Neural crest cell (in vitro differentiated cells): ENCODE measurements around the gene CISTR. TPM values are rescaled to one million over a fixed set of nuclear protein-coding genes. Genes with fewer than 3 reads are reported as not detected.

Source experiments
- DNase-seq: peaks from one replicate; pipeline ENCODE4 v3.0.0; 2021; ENCODE audit warnings: low read depth, mixed read lengths, low spot score
- H3K27ac Mint-ChIP-seq: one replicate; pipeline ENCODE4 v1.8.0; 2021; ENCODE audit warnings: mild to moderate bottlenecking, mixed read lengths; ENCODE audit not compliant: unreplicated experiment
- H3K27me3 Mint-ChIP-seq: 2 replicates; pipeline ENCODE4 v1.8.0; 2021; ENCODE audit warnings: low read depth, mild to moderate bottlenecking, mixed read lengths
- H3K36me3 Mint-ChIP-seq: 2 replicates; pipeline ENCODE4 v1.8.0; 2021; ENCODE audit warnings: low read depth, mild to moderate bottlenecking, mixed read lengths
- H3K4me1 Mint-ChIP-seq: 2 replicates; pipeline ENCODE4 v1.8.0; 2021; ENCODE audit warnings: mixed read lengths
- H3K4me3 Mint-ChIP-seq: one replicate; pipeline ENCODE4 v1.8.0; 2021; ENCODE audit warnings: mild to moderate bottlenecking, mixed read lengths
- H3K9me3 Mint-ChIP-seq: 2 replicates; pipeline ENCODE4 v1.8.0; 2021; ENCODE audit warnings: mixed read lengths
- CTCF ChIP-seq: fragments of 200-600 bp; sonication (generic); conservative IDR thresholded peaks from 2 replicates; pipeline ENCODE4 v1.5.0; 2021; ENCODE audit warnings: antibody characterized with exemption, mild to moderate bottlenecking
- total RNA-seq: library from RNA; stranded (reverse); gene quantifications from 2 replicates; pipeline ENCODE4 v1.2.1, GENCODE V29; 2021

CISTR gene
- total RNA-seq, 1 donor from 2014 or later = 0.61 TPM

- no peak for DNase-seq
- Mint-ChIP-seq H3K36me3 (no peaks in the 10 kb centered on the region), H3K4me1 (peaks cover 33% of the 10 kb centered on the region), H3K27ac (no peak overlapping the region), H3K4me3 (no peak overlapping the region), H3K27me3 (peaks cover 29% of the 10 kb centered on the region), H3K9me3 (no peaks in the 10 kb centered on the region)
- TF ChIP-seq CTCF = no peak
Observed at GRCh38 chr12:53754188-53754585, 2.4 kb upstream of the CISTR start.

- Mint-ChIP-seq H3K27ac (no peak overlapping the region), H3K4me1 (peaks cover 21% of the 10 kb centered on the region), H3K27me3 (peaks cover 15% of the 10 kb centered on the region), H3K4me3 (no peak overlapping the region), H3K36me3 (no peaks in the 10 kb centered on the region), H3K9me3 (no peaks in the 10 kb centered on the region)
- no peak for DNase-seq
- TF ChIP-seq CTCF = no peak
Observed at GRCh38 chr12:53752621-53753020, 842 bp upstream of the CISTR start.

- Mint-ChIP-seq H3K4me1 (peaks cover 19% of the 10 kb centered on the region), H3K27ac (no peak overlapping the region), H3K27me3 (peaks cover 12% of the 10 kb centered on the region), H3K9me3 (no peaks in the 10 kb centered on the region), H3K36me3 (no peaks in the 10 kb centered on the region), H3K4me3 (no peak overlapping the region)
- TF ChIP-seq CTCF = no peak
- no peak for DNase-seq
Observed at GRCh38 chr12:53752192-53752601, 418 bp upstream of the CISTR start.

GRCh38 chr12:53750812-53751335 lies 905 bp downstream of the CISTR start:
- Mint-ChIP-seq H3K27me3 (peaks cover 10% of the 10 kb centered on the region), H3K27ac (no peak overlapping the region), H3K36me3 (no peaks in the 10 kb centered on the region), H3K4me1 (peaks cover 10% of the 10 kb centered on the region), H3K9me3 (no peaks in the 10 kb centered on the region), H3K4me3 (no peak overlapping the region)
- no peak for TF ChIP-seq CTCF
- no peak for DNase-seq

GRCh38 chr12:53749986-53750811 lies 1.6 kb downstream of the CISTR start:
- no peak overlapping the region for H3K4me3 Mint-ChIP-seq
- H3K9me3 Mint-ChIP-seq = no peaks in the 10 kb centered on the region
- H3K27me3 Mint-ChIP-seq = peaks cover 3% of the 10 kb centered on the region
- peaks cover 3% of the 10 kb centered on the region for H3K4me1 Mint-ChIP-seq
- H3K36me3 Mint-ChIP-seq = no peaks in the 10 kb centered on the region
- DNase-seq = no peak
- no peak overlapping the region for H3K27ac Mint-ChIP-seq
- TF ChIP-seq CTCF = no peak
